ELR (cell line): ENCODE measurements around the gene GNAO1.
"Not testable (repeated sequence)": the region's sequence is repeated elsewhere in the genome, so short reads cannot be mapped to it uniquely, and the experiment has no call there.

ENCODE experiments used
- DNase-seq: peaks from one replicate; pipeline ENCODE4 v3.0.0-alpha.2; 2015; ENCODE audit warnings: low read depth

Gene GNAO1

DNA sequence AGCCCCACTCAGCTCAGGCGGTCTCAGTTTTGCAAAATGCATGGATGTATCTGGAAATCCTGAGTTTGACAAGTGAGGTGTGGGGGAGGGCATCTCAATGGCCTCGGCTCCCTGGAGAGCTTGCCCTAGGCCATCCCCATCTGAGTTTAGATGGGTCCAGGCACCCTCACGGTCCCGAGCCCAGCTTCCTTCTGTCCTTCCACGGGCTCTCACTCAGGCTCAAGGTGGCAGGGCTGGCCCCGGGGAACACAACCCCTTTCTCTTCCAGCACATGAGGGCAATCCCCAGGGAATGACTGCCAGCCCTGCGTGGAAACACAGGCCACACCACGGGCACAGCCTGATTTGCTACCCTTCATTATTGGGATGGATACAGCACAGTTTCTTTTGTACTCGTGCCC, 175.7 kb downstream of the GNAO1 start:
- no peak for DNase-seq

DNA sequence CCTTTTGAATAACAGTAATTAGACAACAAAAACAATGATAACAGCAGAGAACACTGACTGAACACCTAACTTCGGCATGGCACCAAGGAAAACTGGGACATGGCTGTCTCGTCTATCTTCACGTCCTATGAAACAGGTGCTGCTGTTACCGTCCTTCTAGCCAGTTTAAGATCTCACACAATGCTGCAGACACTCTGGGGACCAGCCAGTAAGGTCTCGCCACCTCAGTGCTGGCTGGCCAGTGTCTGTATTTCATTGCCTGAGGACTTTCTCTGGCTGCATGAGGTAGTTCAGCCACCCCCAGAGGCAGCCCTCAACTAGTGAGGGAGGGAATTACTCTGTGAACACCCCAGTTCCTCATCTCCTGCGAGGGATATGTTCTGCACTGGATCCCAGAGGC, 176.5 kb downstream of the GNAO1 start:
- DNase-seq: no peak

DNA sequence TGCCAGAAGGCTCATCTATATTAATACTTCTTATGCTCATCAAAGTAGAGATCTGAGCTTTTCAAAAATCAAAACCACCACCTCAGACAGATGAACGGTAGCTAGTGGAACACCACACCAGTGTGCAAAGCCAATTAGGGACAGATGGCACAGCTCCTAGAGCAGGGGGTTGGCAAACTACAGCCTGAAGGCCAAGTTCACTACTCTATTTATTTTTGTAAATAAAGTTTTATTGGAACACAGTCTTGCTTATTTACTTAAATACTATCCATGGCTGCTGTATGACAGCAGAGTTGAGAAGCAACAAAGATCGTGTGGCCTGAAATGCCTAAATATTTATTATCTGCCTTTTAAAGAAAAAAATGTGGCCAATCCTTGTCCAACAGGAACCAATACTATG, 177.3 kb downstream of the GNAO1 start:
- no peak for DNase-seq

DNA sequence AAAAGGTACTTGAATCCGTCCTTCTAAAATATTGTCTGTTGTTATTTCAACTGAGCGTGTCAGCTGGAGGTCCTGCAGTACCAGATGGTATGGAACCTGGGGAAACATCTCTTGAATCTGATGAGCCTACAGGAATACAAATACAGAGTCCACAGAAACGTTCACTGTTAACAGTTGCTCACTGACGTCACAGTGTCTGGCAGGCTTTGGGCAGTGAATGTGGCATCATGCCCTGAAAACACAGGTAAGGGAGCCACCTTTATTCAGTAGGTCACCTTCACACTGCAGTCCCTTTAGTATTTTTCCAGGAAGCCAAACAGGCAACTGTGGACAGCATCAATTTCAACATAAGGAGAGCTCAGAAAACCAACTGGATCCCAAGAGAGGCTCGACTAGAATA, 177.9 kb downstream of the GNAO1 start:
- no peak for DNase-seq

GRCh38 chr16:56370185-56370874, 179.0 kb downstream of the GNAO1 start:
- DNase-seq: no peak

DNA sequence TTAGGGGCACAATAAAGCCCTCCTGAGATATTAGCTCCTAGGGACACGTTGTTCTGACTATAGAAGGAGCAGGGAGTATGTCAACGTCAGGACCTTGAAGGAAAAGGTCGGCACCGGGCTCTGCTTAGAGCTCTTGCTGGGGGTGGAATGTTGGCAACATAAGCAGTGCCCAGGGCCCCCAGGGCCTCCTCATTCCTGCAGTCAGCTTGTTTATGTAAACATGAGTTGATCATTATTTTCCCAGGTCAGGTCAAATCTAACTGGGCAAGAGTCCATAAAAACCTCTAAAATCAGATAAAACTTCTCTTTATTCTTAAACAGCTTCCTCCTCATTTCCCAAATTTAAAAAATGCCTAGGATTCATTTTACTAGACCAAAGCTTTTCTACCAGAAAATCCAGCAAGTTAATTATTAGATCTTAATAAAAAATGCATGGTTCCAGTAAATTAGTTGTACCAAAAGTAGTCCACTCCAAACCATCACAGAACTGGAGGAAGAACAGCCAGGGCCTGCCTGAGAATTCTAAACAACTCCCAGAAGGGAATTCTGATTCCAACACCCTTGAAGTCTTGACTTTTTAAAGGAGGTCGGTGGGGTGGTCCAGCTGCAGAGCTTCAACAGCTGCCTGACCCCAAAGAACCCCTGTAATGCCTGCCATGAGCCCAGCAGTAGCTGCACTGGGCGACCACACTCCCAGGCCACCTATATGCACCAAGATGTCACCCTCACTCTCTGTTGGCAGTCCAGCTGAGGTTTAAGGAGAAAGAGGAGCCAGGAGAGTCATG, 179.8 kb downstream of the GNAO1 start:
- peak; percentile 69 for DNase-seq

DNA sequence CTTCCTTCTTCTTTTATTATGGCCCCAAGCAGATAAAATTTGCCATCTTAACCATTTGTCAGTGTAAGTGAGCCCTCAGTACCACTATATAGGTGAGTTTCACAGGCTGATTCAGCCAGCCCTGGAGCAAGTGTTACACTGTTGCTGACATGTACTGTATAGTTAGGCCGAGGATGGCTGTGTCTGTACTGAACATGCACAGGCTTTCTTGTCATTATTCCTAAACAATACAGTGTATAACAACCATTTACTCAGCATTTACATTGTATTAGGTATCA, 180.3 kb downstream of the GNAO1 start:
- no peak for DNase-seq

DNA sequence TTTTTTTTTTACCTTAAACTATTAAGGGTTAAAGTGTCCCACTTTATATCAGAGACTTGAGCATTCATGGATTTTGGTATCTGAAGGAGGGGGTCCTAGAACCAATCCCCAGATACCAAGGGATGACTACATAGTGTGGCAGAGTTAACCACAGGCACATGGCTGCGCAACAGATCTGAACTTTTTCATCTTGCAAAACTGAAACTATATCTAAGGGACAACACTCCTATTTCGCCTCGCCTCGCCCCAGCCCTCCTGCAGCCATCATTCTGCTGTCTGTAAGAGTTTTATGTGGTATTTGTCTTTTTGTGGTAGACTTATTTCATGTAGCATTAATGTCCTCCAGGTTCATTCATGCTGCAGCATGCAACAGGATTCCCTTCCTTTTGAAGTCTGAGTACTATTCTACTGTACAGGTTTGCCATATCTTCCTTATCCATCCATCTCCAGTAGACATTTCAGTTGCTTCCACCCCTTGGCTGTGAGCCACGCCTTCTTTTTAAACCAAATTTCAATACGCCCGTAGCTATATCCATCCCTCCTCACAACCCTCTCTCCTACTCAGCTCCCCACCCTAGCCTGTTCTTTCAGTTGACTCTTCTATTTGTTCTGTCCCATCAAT, 180.8 kb downstream of the GNAO1 start:
- no peak for DNase-seq

DNA sequence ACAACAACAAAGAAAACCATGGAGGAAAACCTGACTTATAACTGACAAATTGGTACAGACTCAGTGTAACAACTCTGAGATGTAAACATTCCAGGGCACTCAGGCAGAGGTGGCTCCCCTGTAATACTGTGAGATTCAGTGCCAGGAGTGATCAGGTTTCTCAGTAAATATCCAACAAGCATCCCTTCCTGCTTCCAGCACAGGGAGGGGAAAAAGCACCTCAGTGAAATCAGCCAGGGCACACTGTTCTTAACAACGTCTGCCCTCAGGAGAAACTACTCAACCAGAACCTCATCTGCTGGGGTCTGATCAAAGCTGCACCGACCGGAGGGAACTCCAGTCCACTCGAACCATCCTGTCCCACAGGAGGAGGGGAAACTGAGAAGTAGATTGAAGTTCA, 181.7 kb downstream of the GNAO1 start:
- no peak for DNase-seq

DNA sequence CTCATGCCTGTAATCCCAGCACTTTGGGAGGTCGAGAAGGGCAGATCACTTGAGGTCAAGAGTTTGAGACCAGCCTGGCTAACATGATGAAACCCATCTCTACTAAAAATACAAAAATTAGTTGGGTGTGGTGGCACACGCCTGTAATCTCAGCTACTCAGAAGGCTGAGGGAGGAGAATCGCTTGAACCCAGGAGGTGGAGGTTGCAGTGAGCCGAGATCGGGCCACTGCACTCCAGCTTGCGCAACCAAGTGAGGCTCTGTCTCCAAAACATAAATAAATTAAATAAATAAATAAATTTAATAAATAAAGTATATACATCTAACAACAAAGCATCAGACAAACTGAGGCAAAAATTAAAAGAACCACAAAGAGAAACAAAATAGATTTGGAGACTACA, 184.5 kb downstream of the GNAO1 start:
- not testable (repeated sequence) for DNase-seq

DNA sequence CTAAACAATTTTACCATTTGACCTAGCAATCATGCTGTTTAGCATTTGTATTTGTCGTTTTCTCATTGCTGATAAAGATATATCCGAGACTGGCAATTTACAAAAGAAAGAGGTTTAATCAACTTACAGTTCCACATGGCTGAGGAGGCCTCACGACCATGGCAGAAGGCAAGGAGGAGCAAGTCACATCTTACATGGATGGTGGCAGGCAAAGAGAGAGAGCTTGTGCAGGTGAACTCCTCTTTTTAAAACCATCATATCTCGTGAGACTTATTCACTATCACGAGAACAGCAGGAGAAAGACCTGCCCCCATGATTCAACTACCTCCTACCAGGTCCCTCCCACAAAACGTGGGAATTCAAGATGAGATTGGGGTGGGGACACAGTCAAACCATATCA, 187.8 kb downstream of the GNAO1 start:
- not testable (repeated sequence) for DNase-seq

GRCh38 chr16:56380778-56381485, 189.6 kb downstream of the GNAO1 start:
- not testable (repeated sequence) for DNase-seq

DNA sequence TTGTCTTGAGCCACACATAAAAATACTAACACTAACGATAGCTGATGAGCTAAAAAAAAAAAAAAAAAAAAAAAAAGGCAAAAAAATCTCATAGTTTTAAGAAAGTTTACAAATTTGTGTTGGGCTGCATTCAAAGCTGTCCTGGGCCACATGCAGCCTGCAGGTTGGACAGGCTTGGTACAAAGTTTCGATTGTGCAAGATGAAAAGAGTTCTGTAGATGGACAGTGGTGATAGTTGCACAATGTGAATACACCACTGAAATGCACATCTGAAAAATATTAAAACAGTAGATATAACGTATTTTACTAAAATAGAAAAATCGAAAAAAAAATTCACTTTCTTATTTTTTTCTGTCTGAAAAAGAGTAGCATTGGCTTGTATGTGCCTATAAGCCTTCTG, 191.2 kb downstream of the GNAO1 start:
- no peak for DNase-seq

GRCh38 chr16:56382901-56383355, 191.6 kb downstream of the GNAO1 start:
- DNase-seq: peak; percentile 90

GRCh38 chr16:56384074-56384721, 192.9 kb downstream of the GNAO1 start:
- DNase-seq: no peak

GRCh38 chr16:56387396-56387795, 196.1 kb downstream of the GNAO1 start:
- no peak for DNase-seq

GRCh38 chr16:56388209-56388608, 196.9 kb downstream of the GNAO1 start:
- peak; percentile 78 for DNase-seq

- peak; percentile 99 for DNase-seq
Measured at GRCh38 chr16:56389554-56389953, 198.3 kb downstream of the GNAO1 start.

DNA sequence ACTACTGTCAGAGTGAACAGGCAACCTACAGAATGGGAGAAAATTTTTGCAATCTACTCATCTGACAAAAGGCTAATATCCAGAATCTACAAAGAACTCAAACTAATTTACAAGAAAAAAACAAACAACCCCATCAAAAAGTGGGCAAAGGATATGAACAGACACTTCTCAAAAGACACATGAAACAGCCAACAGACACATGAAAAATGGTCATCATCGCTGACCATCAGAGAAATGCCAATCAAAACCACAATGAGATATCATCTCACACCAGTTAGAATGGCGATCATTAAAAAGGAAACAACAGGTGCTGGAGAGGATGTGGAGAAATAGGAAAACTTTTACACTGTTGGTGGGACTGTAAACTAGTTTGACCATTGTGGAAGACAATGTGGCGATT, 205.4 kb downstream of the GNAO1 start:
- not testable (repeated sequence) for DNase-seq

DNA sequence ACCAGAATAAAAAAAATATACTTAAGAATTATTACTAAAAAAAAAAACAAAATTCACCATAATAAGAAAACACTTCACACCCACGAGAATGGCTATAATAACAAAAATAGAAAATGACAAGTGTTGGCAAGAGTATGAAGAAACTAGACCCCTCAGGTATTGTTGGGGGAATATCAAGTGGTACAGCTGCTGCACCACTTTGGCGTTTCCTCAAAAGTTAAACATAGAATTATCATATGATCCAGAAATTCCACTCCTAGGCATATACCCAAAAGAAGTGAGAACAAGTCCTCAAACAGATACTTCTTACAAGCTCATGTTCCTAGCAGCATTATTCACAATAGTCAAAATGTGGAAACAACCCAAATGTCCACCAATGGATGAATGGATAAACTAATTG, 207.8 kb downstream of the GNAO1 start:
- no peak for DNase-seq

DNA sequence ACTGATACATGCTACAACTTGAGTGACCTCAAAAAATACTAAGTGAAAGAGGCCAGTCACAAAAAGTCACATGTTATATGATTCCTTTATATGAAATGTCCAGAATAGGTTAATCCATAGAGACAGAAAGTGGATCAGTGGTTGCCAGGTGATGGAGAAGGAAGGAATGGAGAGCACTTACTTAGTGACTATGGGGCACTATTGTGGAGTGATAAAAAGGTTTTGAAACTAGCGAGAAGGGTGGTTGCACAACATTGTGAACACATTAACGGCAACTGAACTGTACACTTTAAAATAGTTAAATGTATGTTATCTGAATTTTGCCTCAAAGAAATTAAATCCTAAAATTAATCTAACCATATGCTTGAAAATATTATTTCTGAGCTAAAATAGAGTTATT, 208.2 kb downstream of the GNAO1 start:
- DNase-seq: no peak

- DNase-seq: no peak
Measured at GRCh38 chr16:56400458-56400857, 209.2 kb downstream of the GNAO1 start.
